ENCODE data around the gene TOMM5. TPM values are rescaled to one million over a fixed set of nuclear protein-coding genes. Genes with fewer than 3 reads are reported as not detected.

The TOMM5 gene
- total and polyA plus RNA-seq, 2 of the 13 experiments (the other 11 are each of a cell fraction or from before 2014, with no cell fraction given): 147 to 315 TPM

- no peak for TF ChIP-seq PAXIP1 (CRISPR knock-in tag; conservative IDR thresholded peaks at IDR 0.05)
- TF ChIP-seq ZNF501 (CRISPR knock-in tag; IDR thresholded peaks at IDR 0.05): no peak
- no peak for TF ChIP-seq ONECUT2 (CRISPR knock-in tag; IDR thresholded peaks at IDR 0.05)
- peak; percentile 54; the same call in 1 of the 2 replicates for TF ChIP-seq ZSCAN21 (CRISPR knock-in tag; IDR thresholded peaks at IDR 0.05; ENCODE audit: borderline replicate concordance)
- TF ChIP-seq KDM5B (CRISPR knock-in tag; IDR thresholded peaks at IDR 0.05; ENCODE audit: borderline replicate concordance): peak; percentile 56; the same call in 1 of the 2 replicates
- TF ChIP-seq ZNF407 (CRISPR knock-in tag; IDR thresholded peaks at IDR 0.05; ENCODE audit: not compliant biosample characterization): no peak
- TF ChIP-seq GTF3A (CRISPR knock-in tag; conservative IDR thresholded peaks at IDR 0.05): no peak
- 0 out of 2 replicates have a peak, but pooled peaks have one; percentile 20 for TF ChIP-seq ESRRA (CRISPR knock-in tag; IDR thresholded peaks at IDR 0.05; ENCODE audit: low read depth)
- peak; percentile 39; the same call in 1 of the 2 replicates for TF ChIP-seq TFE3 (CRISPR knock-in tag; IDR thresholded peaks at IDR 0.05)
- peak; percentile 73; the same call in 1 of the 2 replicates for TF ChIP-seq ZNF563 (CRISPR knock-in tag; IDR thresholded peaks at IDR 0.05)
- no peak for TF ChIP-seq HCFC1 (IDR thresholded peaks at IDR 0.05; ENCODE audit: low read depth, low read length)
- TF ChIP-seq PCBP2 (optimal IDR thresholded peaks at IDR 0.05; ENCODE audit: low read depth, low read length, poor library complexity, severe bottlenecking): no peak
- no peak for TF ChIP-seq MYNN (CRISPR knock-in tag; IDR thresholded peaks at IDR 0.05; ENCODE audit: low read depth)
- peak; percentile 66; the same call in 1 of the 2 replicates for TF ChIP-seq ZNF749 (CRISPR knock-in tag; IDR thresholded peaks at IDR 0.05; ENCODE audit: borderline replicate concordance)
- peak; percentile 74; the same call in 1 of the 2 replicates for TF ChIP-seq NRL (CRISPR knock-in tag; IDR thresholded peaks at IDR 0.05; ENCODE audit: borderline replicate concordance)
Observed at GRCh38 chr9:37575921-37576721, 16.3 kb downstream of the TOMM5 start, which contains the start of gene FBXO10 (continued).

Measured in HepG2 (cell line).